ENCODE data around the gene AIP.
"Not testable (repeated sequence)": the region's sequence is repeated elsewhere in the genome, so short reads cannot be mapped to it uniquely, and the experiment has no call there.

The AIP gene

GRCh38 chr11:67508486-67509121 is 25.8 kb downstream of the AIP start (continued):
- TF ChIP-seq GLIS1 (tag by site-specific recombination; IDR thresholded peaks at IDR 0.05) (peak; percentile 64), ZNF18 (tag by site-specific recombination; IDR thresholded peaks at IDR 0.05) (no peak)

- no peak overlapping the region for H3K27ac ChIP-seq (ENCODE audit: extremely low read depth, low read depth, low read length)
- TF ChIP-seq ZNF138 (tag by site-specific recombination; IDR thresholded peaks at IDR 0.05; ENCODE audit: borderline replicate concordance) (no peak), ZNF521 (tag by site-specific recombination; IDR thresholded peaks at IDR 0.05) (no peak), ZBTB8A (tag by site-specific recombination; IDR thresholded peaks at IDR 0.05) (no peak), ZBTB7A (tag by site-specific recombination; IDR thresholded peaks at IDR 0.05; ENCODE audit: low read depth) (no peak), ZNF501 (tag by site-specific recombination; IDR thresholded peaks at IDR 0.05) (no peak), KLF8 (tag by site-specific recombination; IDR thresholded peaks at IDR 0.05) (no peak)
- no peaks in the 10 kb centered on the region for H3K9me3 ChIP-seq (ENCODE audit: control insufficient read depth, insufficient read depth, low read depth, low read length)
- H3K36me3 ChIP-seq (ENCODE audit: control insufficient read depth in 2 of 2, insufficient read depth in 1 of 2, low read length in 2 of 2), result peaks cover 0 to 6% of the 10 kb centered on the region in 2 experiments; a peak in 1 of 3 replicates
- ChIA-PET POLR2A (no interaction called here), CTCF (no interaction called here)
- no peak overlapping the region for H3K4me3 ChIP-seq (ENCODE audit: low read depth, low read length)
- no peaks in the 10 kb centered on the region for H3K4me1 ChIP-seq (ENCODE audit: control insufficient read depth, insufficient read depth, low read length)
Measured at GRCh38 chr11:67510023-67510345, 27.2 kb downstream of the AIP start.

- H3K27ac ChIP-seq (ENCODE audit: extremely low read depth, low read depth, low read length); CTCF ChIA-PET; H3K4me3 ChIP-seq (ENCODE audit: low read depth, low read length); H3K4me1 ChIP-seq (ENCODE audit: control insufficient read depth, insufficient read depth, low read length); H3K9me3 ChIP-seq (ENCODE audit: control insufficient read depth, insufficient read depth, low read depth, low read length); H3K36me3 ChIP-seq (ENCODE audit: control insufficient read depth in 2 of 2, insufficient read depth in 1 of 2, low read length in 2 of 2); POLR2A ChIA-PET: not testable (repeated sequence)
- peak; percentile 69 for TF ChIP-seq ZNF121 (tag by site-specific recombination; IDR thresholded peaks at IDR 0.05)
Measured at GRCh38 chr11:67511558-67511957, 28.7 kb downstream of the AIP start.

- H3K36me3 ChIP-seq (ENCODE audit: control insufficient read depth in 2 of 2, insufficient read depth in 1 of 2, low read length in 2 of 2), result no peaks in the 10 kb centered on the region
- POLR2A ChIA-PET, result no interaction called here
- CTCF ChIA-PET, result interaction anchor here (0.6 kb wide), 1 partner anchor 709 kb away, joined by 3 read pairs; no protein-coding TSS in a partner anchor
- H3K4me3 ChIP-seq (ENCODE audit: low read depth, low read length), result no peak overlapping the region
- no peaks in the 10 kb centered on the region for H3K9me3 ChIP-seq (ENCODE audit: control insufficient read depth, insufficient read depth, low read depth, low read length)
- TF ChIP-seq ZNF580 (tag by site-specific recombination; IDR thresholded peaks at IDR 0.05) (no peak), ZNF629 (tag by site-specific recombination; IDR thresholded peaks at IDR 0.05) (no peak), CTCF (tag by site-specific recombination; IDR thresholded peaks at IDR 0.05) (no peak), PATZ1 (tag by site-specific recombination; IDR thresholded peaks at IDR 0.05) (no peak), ZNF138 (tag by site-specific recombination; IDR thresholded peaks at IDR 0.05; ENCODE audit: borderline replicate concordance) (no peak), ZNF394 (tag by site-specific recombination; IDR thresholded peaks at IDR 0.05; ENCODE audit: borderline replicate concordance) (no peak), ZNF626 (tag by site-specific recombination; IDR thresholded peaks at IDR 0.05) (no peak), ZBTB7A (tag by site-specific recombination; IDR thresholded peaks at IDR 0.05; ENCODE audit: low read depth) (no peak), HIC1 (tag by site-specific recombination; IDR thresholded peaks at IDR 0.05) (no peak), SALL2 (tag by site-specific recombination; IDR thresholded peaks at IDR 0.05; ENCODE audit: borderline replicate concordance) (no peak), ZNF214 (tag by site-specific recombination; IDR thresholded peaks at IDR 0.05; ENCODE audit: borderline replicate concordance) (no peak), SP3 (tag by site-specific recombination; IDR thresholded peaks at IDR 0.05) (no peak), KLF10 (tag by site-specific recombination; IDR thresholded peaks at IDR 0.05) (no peak)
- no peak overlapping the region for H3K27ac ChIP-seq (ENCODE audit: extremely low read depth, low read depth, low read length)
- no peaks in the 10 kb centered on the region for H3K4me1 ChIP-seq (ENCODE audit: control insufficient read depth, insufficient read depth, low read length)
Measured at GRCh38 chr11:67514116-67514515, 31.3 kb downstream of the AIP start.

Data from HEK293 (cell line).